Measurements from ENCODE around the gene DLG2.

DNA sequence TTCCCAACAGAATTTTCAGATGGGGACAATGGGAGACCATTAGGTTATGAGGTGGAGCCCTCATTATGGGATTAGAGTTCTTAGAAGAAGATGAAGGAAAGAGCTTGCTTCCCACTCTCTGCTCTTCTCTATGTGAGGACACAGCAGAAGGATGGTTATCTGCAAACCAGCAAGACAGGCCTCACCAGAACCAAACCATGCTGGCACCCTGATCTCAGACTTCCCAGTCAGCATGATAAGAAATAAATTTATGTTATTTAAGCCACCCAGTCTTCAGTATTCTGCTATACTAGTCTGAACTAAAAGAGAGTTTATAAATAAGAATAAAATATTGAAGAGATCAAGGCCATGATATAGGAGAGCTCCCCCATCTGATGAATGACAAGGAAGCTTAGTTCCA lies 1394.6 kb downstream of the DLG2 start:
- TF ChIP-seq TEAD4 (IDR thresholded peaks at IDR 0.05) (no peak), CREB1 (IDR thresholded peaks at IDR 0.05; ENCODE audit: low read depth) (no peak), ZBTB7A (IDR thresholded peaks at IDR 0.05; ENCODE audit: low read depth) (no peak), TAF1 (IDR thresholded peaks at IDR 0.05; ENCODE audit: low read depth) (no peak), NFIC (IDR thresholded peaks at IDR 0.05) (no peak), TCF12 (IDR thresholded peaks at IDR 0.05; ENCODE audit: low read depth) (no peak), RAD21 (IDR thresholded peaks at IDR 0.05; ENCODE audit: low read depth) (no peak), EGR1 (IDR thresholded peaks at IDR 0.05) (no peak), EP300 (IDR thresholded peaks at IDR 0.05; ENCODE audit: borderline replicate concordance) (no peak), YY1 (IDR thresholded peaks at IDR 0.05; ENCODE audit: low read depth) (no peak), FOXM1 (IDR thresholded peaks at IDR 0.05; ENCODE audit: borderline replicate concordance, low read depth) (no peak), CEBPB (IDR thresholded peaks at IDR 0.05) (no peak)
- TF ChIP-seq, protein P1, sequence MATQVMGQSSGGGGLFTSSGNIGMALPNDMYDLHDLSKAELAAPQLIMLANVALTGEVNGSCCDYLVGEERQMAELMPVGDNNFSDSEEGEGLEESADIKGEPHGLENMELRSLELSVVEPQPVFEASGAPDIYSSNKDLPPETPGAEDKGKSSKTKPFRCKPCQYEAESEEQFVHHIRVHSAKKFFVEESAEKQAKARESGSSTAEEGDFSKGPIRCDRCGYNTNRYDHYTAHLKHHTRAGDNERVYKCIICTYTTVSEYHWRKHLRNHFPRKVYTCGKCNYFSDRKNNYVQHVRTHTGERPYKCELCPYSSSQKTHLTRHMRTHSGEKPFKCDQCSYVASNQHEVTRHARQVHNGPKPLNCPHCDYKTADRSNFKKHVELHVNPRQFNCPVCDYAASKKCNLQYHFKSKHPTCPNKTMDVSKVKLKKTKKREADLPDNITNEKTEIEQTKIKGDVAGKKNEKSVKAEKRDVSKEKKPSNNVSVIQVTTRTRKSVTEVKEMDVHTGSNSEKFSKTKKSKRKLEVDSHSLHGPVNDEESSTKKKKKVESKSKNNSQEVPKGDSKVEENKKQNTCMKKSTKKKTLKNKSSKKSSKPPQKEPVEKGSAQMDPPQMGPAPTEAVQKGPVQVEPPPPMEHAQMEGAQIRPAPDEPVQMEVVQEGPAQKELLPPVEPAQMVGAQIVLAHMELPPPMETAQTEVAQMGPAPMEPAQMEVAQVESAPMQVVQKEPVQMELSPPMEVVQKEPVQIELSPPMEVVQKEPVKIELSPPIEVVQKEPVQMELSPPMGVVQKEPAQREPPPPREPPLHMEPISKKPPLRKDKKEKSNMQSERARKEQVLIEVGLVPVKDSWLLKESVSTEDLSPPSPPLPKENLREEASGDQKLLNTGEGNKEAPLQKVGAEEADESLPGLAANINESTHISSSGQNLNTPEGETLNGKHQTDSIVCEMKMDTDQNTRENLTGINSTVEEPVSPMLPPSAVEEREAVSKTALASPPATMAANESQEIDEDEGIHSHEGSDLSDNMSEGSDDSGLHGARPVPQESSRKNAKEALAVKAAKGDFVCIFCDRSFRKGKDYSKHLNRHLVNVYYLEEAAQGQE (IDR thresholded peaks at IDR 0.05; ENCODE audit: low read depth) = no peak
- TF ChIP-seq, protein P2, sequence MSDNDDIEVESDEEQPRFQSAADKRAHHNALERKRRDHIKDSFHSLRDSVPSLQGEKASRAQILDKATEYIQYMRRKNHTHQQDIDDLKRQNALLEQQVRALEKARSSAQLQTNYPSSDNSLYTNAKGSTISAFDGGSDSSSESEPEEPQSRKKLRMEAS (IDR thresholded peaks at IDR 0.05) = no peak
